SIG-M5 treated with dmso at 0.1 percent for 504 hours (cell line): ENCODE results near the gene TYR.
"Not testable (repeated sequence)": the region's sequence is repeated elsewhere in the genome, so short reads cannot be mapped to it uniquely, and the experiment has no call there.

Experiments
- DNase-seq: peaks from one replicate; lab custom pipeline; 2025; ENCODE audit not compliant: unreplicated experiment; lab: John Stamatoyannopoulos, UW

Gene TYR

GRCh38 chr11:89177691-89178231 is at the start of gene TYR:
Gene TYR (plus strand): TSS chr11:89177875. CDS start chr11:89177954, 79 bp downstream.
- no peak for DNase-seq

GRCh38 chr11:89136606-89137005 is 41.1 kb upstream of the TYR start:
- no peak for DNase-seq

- DNase-seq, result no peak
These were observed 30.4 kb upstream of the TYR start for GRCh38 chr11:89147229-89147628.

- no peak for DNase-seq
These were observed 17.7 kb upstream of the TYR start for GRCh38 chr11:89159974-89160373.

GRCh38 chr11:89161949-89162348 is 15.7 kb upstream of the TYR start:
- no peak for DNase-seq

GRCh38 chr11:89163686-89164085 is 14.0 kb upstream of the TYR start:
- no peak for DNase-seq

- DNase-seq, result no peak
These were observed 9.3 kb upstream of the TYR start for GRCh38 chr11:89168396-89168795.

GRCh38 chr11:89175796-89176195 is 1.9 kb upstream of the TYR start:
- no peak for DNase-seq

GRCh38 chr11:89176938-89177337 is 737 bp upstream of the TYR start:
- DNase-seq, result no peak

- DNase-seq, result no peak
These were observed 3.4 kb downstream of the TYR start for GRCh38 chr11:89181111-89181510.

GRCh38 chr11:89182773-89183518 is 5.3 kb downstream of the TYR start:
- no peak for DNase-seq

GRCh38 chr11:89184021-89184420 is 6.3 kb downstream of the TYR start:
- no peak for DNase-seq

- DNase-seq, result no peak
These were observed 12.1 kb downstream of the TYR start for GRCh38 chr11:89189776-89190175.

- DNase-seq, result no peak
These were observed 23.5 kb downstream of the TYR start for GRCh38 chr11:89201138-89201537.

- no peak for DNase-seq
These were observed 26.1 kb downstream of the TYR start for GRCh38 chr11:89203814-89204213.

GRCh38 chr11:89205378-89205777 is 27.7 kb downstream of the TYR start:
- no peak for DNase-seq

GRCh38 chr11:89220684-89221339 is 43.1 kb downstream of the TYR start:
- DNase-seq, result no peak

- no peak for DNase-seq
These were observed 57.4 kb downstream of the TYR start for GRCh38 chr11:89235083-89235482.

GRCh38 chr11:89235976-89236375 is 58.3 kb downstream of the TYR start:
- no peak for DNase-seq

GRCh38 chr11:89247007-89247406 is 69.3 kb downstream of the TYR start:
- not testable (repeated sequence) for DNase-seq

- no peak for DNase-seq
These were observed 71.5 kb downstream of the TYR start for GRCh38 chr11:89249196-89249595.

GRCh38 chr11:89261483-89261882 is 83.8 kb downstream of the TYR start:
- not testable (repeated sequence) for DNase-seq
